GM19372 (cell line): Measurements from ENCODE around the gene GNPNAT1.

Experiments
- ATAC-seq: cut with Tn5 transposase; IDR thresholded peaks from one replicate; pipeline ENCODE4 v1.9.1; 2021; ENCODE audit warnings: mild to moderate bottlenecking, low read depth, moderate library complexity; ENCODE audit not compliant: unreplicated experiment

Gene GNPNAT1

GRCh38 chr14:52791223-52792096, at the start of gene GNPNAT1:
Gene GNPNAT1 (minus strand): TSS chr14:52791607. CDS start chr14:52784650, 6,957 bp downstream.
- ATAC-seq: peak; percentile 92

DNA sequence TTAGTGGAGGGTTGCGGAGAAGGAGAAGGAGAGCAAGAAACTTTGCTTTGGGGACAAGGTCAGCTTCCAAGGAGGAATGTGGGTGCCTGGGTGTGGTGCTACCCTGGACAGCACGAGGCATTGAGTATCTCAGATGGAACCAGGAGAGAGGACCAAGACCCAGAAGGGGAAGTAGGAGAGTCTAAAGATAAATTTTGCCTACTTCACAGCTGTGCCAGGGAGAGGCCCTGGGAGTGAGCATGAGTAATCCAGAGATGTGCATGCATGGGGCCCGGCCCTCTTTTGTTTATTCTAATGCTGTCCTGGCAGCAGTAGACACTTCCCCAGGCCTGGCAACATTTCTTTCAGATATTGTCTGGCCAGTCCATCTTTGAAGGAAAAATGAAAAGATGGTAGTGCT, 49.5 kb upstream of the GNPNAT1 start:
- ATAC-seq: no peak

GRCh38 chr14:52837451-52837850, 46.0 kb upstream of the GNPNAT1 start:
- no peak for ATAC-seq

DNA sequence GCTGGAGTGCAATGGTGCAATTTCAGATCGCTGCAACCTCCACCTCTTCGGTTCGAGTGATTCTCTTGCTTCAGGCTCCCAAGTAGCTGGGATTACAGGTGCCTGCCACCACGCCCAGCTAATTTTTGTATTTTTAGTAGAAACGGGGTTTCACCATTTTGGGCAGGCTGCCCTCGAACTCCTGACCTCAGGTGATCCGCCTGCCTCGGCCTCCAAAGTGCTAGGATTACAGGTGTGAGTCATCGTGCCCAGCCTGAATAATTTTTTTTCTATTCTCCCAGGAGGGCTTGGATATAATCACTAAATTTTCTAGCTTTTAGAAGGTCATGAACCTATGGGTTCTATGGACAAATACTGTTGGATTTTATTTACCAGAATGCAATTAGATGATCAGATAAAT, 44.7 kb upstream of the GNPNAT1 start:
- ATAC-seq: no peak

GRCh38 chr14:52835122-52835903, 43.9 kb upstream of the GNPNAT1 start:
- no peak for ATAC-seq

DNA sequence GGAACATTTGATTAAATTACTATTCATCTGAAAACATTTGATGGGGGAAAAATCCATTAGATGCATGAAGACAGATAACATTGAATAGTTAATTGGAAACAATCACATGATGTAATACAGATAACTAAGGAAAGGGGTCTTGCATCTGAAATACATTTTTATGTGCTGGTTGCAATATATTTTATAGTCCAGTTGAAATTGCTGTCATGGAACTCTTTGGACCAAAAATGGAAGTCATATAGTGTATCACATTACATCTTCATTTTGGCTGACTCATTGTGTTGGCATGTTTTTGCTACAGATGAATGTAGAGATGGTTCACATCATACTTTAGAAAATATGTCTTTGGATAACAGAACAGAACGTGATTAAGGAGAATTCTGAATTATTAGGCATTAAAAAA, 43.0 kb upstream of the GNPNAT1 start:
- no peak for ATAC-seq

DNA sequence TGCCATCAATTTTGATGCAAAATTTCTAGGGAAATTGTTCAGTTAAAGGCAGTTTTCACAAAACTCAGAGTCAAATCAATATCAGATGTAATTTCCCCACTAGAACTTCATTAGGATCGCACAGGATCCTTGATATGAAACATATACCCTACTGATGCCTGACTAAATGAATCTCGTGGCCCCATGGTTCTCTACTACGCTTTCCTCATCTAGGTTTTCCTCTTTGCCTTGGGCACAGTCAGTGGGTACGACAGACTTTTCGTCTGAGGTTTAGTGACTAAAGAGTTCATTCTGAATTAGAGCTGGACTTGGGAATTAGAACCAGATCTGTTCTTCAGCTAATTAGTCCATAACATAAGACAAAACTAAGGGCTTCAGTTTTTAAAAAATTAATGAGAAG, 42.5 kb upstream of the GNPNAT1 start:
- ATAC-seq: no peak

- ATAC-seq: no peak
Observed at GRCh38 chr14:52829527-52830185, 38.2 kb upstream of the GNPNAT1 start.

- no peak for ATAC-seq
Observed at GRCh38 chr14:52827426-52827825, 36.0 kb upstream of the GNPNAT1 start.

- ATAC-seq: no peak
Observed at GRCh38 chr14:52825085-52825484, 33.7 kb upstream of the GNPNAT1 start.

DNA sequence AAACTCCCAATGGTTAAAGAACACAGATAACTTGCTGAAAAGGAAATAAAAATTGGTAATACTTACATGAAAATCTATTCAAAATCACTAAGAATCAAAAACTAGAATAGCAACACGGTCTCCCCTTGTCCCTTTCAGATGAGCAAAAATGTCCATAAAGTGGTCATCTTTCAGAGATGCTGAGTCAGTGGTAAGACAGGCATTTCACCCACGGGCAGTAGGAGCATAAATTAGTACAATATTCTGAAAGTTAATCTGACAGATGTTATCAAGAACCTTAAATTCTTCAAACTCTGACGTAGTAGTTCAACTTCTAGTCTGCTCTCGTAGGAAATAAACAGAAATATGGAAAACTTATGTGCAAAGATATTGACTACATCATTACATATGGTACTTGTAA, 33.1 kb upstream of the GNPNAT1 start:
- ATAC-seq: no peak

GRCh38 chr14:52821805-52822250, 30.4 kb upstream of the GNPNAT1 start:
- ATAC-seq: no peak

DNA sequence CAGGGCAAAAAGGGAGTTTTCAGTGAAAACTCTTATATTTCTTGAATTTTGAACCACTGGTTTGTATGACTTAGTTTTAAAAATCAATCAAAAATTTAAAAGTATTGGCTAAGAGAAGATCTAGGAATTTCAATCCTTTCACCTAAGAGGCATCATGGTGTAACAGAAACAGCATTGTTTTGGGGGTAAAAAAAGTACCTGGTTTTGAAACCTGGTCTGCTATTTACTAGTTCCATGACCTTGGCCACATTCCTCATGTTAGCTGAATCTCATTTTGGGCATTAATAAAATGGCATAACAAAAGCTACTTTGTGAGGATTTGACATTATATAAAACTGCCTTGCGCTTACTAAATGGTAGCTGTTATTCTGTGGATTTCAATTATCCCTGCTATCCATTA, 16.7 kb upstream of the GNPNAT1 start:
- ATAC-seq: no peak

DNA sequence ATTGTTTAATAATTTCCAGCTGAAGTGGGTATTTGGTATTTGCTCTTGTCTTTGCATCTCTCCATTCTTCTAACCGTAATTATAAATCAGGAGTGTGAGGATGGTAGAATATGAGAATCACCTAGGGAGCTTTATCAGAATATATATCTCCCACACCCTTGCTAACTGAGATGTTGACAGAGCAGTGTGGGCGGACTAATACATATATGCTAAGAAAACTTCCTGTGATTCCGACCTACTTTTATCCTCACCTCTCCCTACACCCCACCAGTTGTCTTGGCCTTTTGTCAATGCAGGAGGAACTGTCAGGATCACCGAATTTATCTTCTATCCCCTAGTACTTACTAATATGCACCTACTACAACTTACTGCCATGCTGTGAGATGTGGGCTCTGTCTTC, 14.7 kb upstream of the GNPNAT1 start:
- no peak for ATAC-seq

GRCh38 chr14:52802597-52802996, 11.2 kb upstream of the GNPNAT1 start:
- ATAC-seq: no peak

- no peak for ATAC-seq
Observed at GRCh38 chr14:52801014-52801712, 9.8 kb upstream of the GNPNAT1 start.

DNA sequence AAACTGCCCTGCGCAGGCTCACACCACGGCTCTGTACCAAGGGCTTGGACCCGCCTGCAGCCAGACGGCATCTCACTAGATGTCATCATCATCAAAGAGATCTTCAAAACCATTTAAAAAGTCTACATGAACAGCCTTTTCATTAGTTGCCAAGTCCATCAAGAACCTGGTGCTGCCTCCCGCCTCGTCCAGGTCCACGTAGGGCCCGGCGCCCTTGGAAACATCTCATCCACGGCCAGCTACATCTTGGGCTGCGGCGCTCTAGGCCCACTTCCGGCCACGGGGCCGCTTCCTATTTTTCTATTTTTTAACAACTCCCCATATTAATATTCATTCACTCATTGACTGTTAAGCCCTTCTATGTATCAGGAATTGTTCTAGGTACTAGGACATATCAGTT, 7.4 kb upstream of the GNPNAT1 start:
- ATAC-seq: no peak

DNA sequence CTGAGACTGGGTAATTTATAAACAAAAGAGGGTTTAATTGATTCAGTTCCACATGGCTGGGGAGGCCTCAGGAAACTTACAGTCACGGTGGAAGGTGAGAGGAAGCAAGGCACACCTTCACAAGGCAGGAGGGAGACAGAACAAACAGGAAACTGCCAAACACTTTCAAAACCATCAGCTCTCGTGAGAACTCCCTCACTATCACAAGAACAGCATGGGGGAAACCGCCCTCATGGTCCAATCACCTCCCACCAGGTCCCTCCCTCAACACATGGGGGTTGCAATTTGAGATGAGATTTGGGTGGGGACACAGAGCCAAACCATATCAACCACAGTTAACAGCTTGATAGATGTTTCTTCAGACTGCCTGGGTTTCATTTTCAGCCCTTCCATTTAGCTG, 6.2 kb upstream of the GNPNAT1 start:
- no peak for ATAC-seq

DNA sequence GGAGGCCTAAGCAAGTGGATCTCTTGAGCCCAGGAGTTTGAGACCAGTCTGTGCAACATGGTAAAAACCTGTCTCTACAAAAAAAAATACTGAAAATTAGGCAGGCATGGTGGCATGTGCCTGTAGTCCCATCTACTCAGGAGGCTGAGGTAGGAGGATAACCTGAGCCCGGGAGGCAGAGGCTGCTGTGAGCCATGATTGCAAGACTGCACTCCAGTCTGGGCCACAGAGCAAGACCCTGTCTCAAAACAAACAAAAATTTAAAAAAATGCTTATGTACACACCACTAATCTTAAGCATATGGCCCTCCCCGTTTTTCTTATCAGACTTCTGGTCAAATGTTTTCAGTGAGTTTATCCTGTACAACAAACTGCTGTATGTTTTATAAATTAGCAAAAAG, 1.7 kb upstream of the GNPNAT1 start:
- no peak for ATAC-seq

DNA sequence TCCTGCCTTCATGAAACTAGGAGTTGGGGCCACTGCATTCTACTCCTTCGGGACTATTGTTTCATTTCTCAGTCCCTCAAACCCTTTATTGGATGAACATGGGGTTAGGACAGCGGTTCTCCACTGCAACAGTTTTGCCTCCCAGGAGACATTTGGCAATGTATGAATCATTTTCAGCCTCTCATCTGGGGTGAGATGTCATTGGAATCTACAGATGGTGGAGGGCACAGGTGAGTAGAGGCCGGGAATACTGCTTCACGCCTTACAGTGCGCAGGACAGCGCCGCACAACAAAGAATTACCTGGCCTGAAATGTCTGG, 649 bp upstream of the GNPNAT1 start:
- no peak for ATAC-seq

- ATAC-seq: no peak
Observed at GRCh38 chr14:52790756-52791222, 618 bp downstream of the GNPNAT1 start.
